ENCODE data around the gene SLC25A48.

GRCh38 chr5:135828782-135829127, 5.7 kb upstream of the SLC25A48 start:
- no peak for TF ChIP-seq CTCF (conservative IDR thresholded peaks at IDR 0.05; ENCODE audit: low read depth, low read length)
- no peak for TF ChIP-seq EZH2 (IDR thresholded peaks at IDR 0.05; ENCODE audit: borderline replicate concordance, low read depth, low read length, poor library complexity, severe bottlenecking)

All from A673 (cell line).